Fibroblast of gingiva (primary cell): ENCODE results near the gene PIP4K2C.
"Not testable (repeated sequence)": the region's sequence is repeated elsewhere in the genome, so short reads cannot be mapped to it uniquely, and the experiment has no call there.

Experiments used
- DNase-seq: peaks from one replicate; pipeline ENCODE4 v3.0.0-alpha.2; 2011; ENCODE audit warnings: low read depth

PIP4K2C gene

GRCh38 chr12:57560516-57560915 is 30.5 kb upstream of the PIP4K2C start:
- no peak for DNase-seq

GRCh38 chr12:57561117-57561516 is 29.9 kb upstream of the PIP4K2C start:
- DNase-seq: not testable (repeated sequence)

- DNase-seq: no peak
Observed at GRCh38 chr12:57563358-57563757, 27.6 kb upstream of the PIP4K2C start.

- no peak for DNase-seq
Observed at GRCh38 chr12:57564178-57564740, 26.7 kb upstream of the PIP4K2C start.

GRCh38 chr12:57568838-57569237 is 22.2 kb upstream of the PIP4K2C start:
- no peak for DNase-seq

- no peak for DNase-seq
Observed at GRCh38 chr12:57569858-57570257, 21.1 kb upstream of the PIP4K2C start.

- DNase-seq: not testable (repeated sequence)
Observed at GRCh38 chr12:57570438-57570837, 20.6 kb upstream of the PIP4K2C start.

GRCh38 chr12:57571926-57572762 is 18.8 kb upstream of the PIP4K2C start:
- DNase-seq: no peak

GRCh38 chr12:57574795-57575194 is 16.2 kb upstream of the PIP4K2C start:
- DNase-seq: no peak

GRCh38 chr12:57575771-57576612 is 15.0 kb upstream of the PIP4K2C start:
- DNase-seq: no peak

GRCh38 chr12:57576613-57577160 is 14.3 kb upstream of the PIP4K2C start:
- DNase-seq: no peak

- no peak for DNase-seq
Observed at GRCh38 chr12:57577981-57578758, 12.8 kb upstream of the PIP4K2C start.

GRCh38 chr12:57579011-57579410 is 12.0 kb upstream of the PIP4K2C start:
- no peak for DNase-seq

GRCh38 chr12:57579677-57580465 is 11.1 kb upstream of the PIP4K2C start:
- DNase-seq: no peak

- no peak for DNase-seq
Observed at GRCh38 chr12:57580466-57580795, 10.6 kb upstream of the PIP4K2C start.

GRCh38 chr12:57581802-57582201 is 9.2 kb upstream of the PIP4K2C start:
- DNase-seq: no peak

GRCh38 chr12:57582440-57582839 is 8.6 kb upstream of the PIP4K2C start:
- DNase-seq: no peak

GRCh38 chr12:57583008-57583831 is 7.8 kb upstream of the PIP4K2C start:
- peak; percentile 72 for DNase-seq

GRCh38 chr12:57584050-57584449 is 6.9 kb upstream of the PIP4K2C start:
- DNase-seq: no peak

GRCh38 chr12:57584690-57585089 is 6.3 kb upstream of the PIP4K2C start:
- no peak for DNase-seq
